GM12875 (cell line): ENCODE measurements around the gene LHX4.
A peak's percentile ranks its signal among the peaks of the same experiment; 100 is the strongest.

Source experiments
- H3K4me3 ChIP-seq: one replicate; pipeline ENCODE4 v1.5.1; 2011; ENCODE audit warnings: low read depth, low read length, control low read depth
- CTCF ChIP-seq: IDR thresholded peaks from 2 replicates; pipeline ENCODE4 v1.5.1; 2011; ENCODE audit warnings: low read depth, mild to moderate bottlenecking, control low read depth, inconsistent platforms, low read length, moderate library complexity, borderline replicate concordance; ENCODE audit not compliant: insufficient read depth

LHX4 gene

GRCh38 chr1:180185281-180185680 lies 44.8 kb upstream of the LHX4 start:
- TF ChIP-seq CTCF, result no peak
- H3K4me3 ChIP-seq, result no peak overlapping the region

- no peak for TF ChIP-seq CTCF
- H3K4me3 ChIP-seq, result no peak overlapping the region
Observed at GRCh38 chr1:180185971-180186645, 44.0 kb upstream of the LHX4 start.

GRCh38 chr1:180186831-180187230 lies 43.2 kb upstream of the LHX4 start:
- no peak for TF ChIP-seq CTCF
- no peak overlapping the region for H3K4me3 ChIP-seq

- no peak for TF ChIP-seq CTCF
Observed at GRCh38 chr1:180187626-180188025, 42.4 kb upstream of the LHX4 start.

DNA sequence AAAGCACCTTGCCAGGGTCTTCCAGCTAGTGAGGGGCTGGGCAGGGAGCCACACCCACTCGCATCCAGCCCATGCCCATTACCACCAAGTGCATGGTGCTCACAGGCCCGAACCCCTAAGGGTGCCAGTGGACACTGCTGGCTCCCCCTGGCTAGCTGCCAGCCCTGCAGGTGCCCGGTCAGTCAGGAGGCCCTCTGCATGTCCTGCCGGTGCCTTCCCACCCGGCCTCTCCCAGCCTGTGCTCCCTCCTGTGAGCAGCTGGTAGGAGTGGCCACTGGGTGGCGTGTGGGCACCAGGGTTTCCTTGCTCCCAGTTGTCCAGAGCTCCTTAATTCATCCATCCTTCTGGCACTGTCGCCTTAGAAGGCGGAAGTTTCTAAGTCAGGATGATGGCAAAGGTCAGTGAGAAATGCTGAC lies 42.0 kb upstream of the LHX4 start:
- TF ChIP-seq CTCF, result peak; percentile 73
- H3K4me3 ChIP-seq, result no peak overlapping the region

More at GRCh38 chr1:180187626-180188025, 42.4 kb upstream of the LHX4 start:
- no peak overlapping the region for H3K4me3 ChIP-seq

DNA sequence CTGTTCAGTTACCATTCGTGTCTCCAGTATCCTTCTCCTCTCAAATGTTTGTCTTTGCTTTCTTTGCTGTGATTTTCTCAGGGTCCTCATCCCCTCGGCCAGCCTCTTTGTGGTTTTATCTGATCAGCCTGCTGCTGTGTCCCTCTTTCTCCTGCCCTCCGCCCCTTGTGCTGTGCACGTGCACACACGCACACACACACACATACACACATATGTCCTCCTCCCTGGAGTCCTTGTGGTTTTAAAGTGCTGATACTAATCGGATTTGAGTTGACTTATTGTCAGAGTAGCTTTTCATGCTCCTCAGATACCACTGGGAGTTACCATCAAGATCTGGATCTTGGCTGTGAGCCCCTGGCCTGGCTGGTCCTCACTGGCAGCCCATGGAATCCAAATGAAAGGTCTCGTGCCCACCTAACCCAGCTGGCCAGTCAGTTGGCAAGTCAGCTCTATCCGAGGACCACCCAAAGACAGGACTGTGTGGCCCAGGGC lies 41.3 kb upstream of the LHX4 start:
- H3K4me3 ChIP-seq, result no peak overlapping the region
- TF ChIP-seq CTCF, result no peak

DNA sequence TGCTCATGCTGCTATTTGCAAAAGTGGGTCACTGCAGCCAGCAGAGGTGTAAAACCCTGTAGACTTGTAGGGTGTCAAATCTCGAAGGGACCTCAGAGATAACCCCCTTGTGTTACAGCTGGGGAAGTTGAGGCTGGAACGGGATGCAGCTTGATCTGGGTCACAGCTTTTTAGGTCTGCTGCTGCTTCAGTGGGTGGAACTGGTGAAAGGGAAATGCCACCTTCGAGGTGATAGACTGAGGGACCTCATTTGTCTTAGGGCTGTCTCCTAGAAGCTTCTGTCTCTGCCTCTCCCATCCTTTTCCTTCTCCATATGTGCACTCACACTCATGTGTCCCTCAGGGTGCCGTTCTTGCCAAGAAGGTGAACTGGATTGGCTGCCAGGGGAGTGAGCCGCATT lies 40.0 kb upstream of the LHX4 start:
- no peak for TF ChIP-seq CTCF
- no peak overlapping the region for H3K4me3 ChIP-seq
